ENCODE measurements around the gene SCN2B.

GRCh38 chr11:118154641-118155040 is 21.8 kb downstream of the SCN2B start:
- TF ChIP-seq POLR2AphosphoS5 (IDR thresholded peaks at IDR 0.05; ENCODE audit: low read depth, low read length) (no peak), SPI1 (IDR thresholded peaks at IDR 0.05; ENCODE audit: low read depth, low read length) (no peak)
